Fibroblast of pulmonary artery (primary cell): Measurements from ENCODE around the gene PSAPL1.

Experiments used
- DNase-seq: peaks from one replicate; pipeline ENCODE4 v3.0.0-alpha.2; 2010; ENCODE audit warnings: low read depth
- H3K4me3 ChIP-seq: replicated peaks from 2 replicates; pipeline ENCODE4 v1.5.1; 2011; ENCODE audit warnings: low read depth, mild to moderate bottlenecking, control low read depth, low read length, moderate library complexity
- CTCF ChIP-seq: IDR thresholded peaks from 2 replicates; pipeline ENCODE4 v1.5.1; 2011; ENCODE audit warnings: mild to moderate bottlenecking, control low read depth, low read length, inconsistent platforms; ENCODE audit errors: missing control alignments

PSAPL1 gene

GRCh38 chr4:7381890-7382633 is 52.7 kb downstream of the PSAPL1 start:
- TF ChIP-seq CTCF, result no peak
- DNase-seq, result no peak

DNA sequence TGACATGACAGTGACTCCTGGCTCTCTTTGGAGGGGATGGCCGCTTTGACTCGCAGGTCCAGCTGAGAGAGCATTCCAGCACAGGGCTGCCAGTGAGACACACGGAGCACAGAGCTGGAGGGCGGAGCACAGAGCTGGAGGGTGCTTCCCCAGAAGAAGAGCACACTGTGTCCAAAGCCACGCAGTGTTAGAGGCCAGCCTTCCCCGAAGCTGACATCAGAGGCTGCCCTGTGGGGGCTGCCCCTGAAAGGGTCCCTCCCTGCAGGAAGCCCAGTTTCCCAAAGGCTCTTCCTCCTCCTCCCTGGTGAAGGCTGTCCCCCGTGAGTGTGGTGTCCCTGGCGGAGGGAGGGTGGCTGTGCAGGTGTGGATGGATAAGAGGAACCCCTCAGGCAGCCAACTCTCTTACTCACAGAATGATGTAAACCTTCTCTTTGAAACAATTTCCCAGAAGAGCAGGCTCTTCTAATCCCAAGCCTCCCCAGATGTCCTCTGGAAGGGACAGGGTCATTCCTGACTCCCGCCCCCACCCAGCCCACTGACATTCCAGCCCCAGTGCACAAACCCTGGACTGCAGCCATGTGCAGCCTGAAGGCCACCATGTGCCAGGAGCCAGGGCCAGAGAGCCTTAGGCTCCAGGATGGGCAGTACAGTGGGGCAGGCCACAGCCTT is 53.4 kb downstream of the PSAPL1 start:
- H3K4me3 ChIP-seq, result no peak overlapping the region
- TF ChIP-seq CTCF, result no peak
- DNase-seq, result no peak

More at GRCh38 chr4:7381890-7382633, 52.7 kb downstream of the PSAPL1 start:
- H3K4me3 ChIP-seq, result no peak overlapping the region
